VCaP (cell line): ENCODE results near the gene CABP7.

Experiments
- H3K27ac ChIP-seq: fragments of 450-650 bp; 2 replicates; pipeline ENCODE4 v1.5.1; 2017
- TF ChIP-seq, protein P1 (sequence below): fragments of 450-650 bp; conservative IDR thresholded peaks from 2 replicates; pipeline ENCODE4 v1.5.1; 2017; ENCODE audit warnings: mild to moderate bottlenecking, moderate library complexity

Gene CABP7

DNA sequence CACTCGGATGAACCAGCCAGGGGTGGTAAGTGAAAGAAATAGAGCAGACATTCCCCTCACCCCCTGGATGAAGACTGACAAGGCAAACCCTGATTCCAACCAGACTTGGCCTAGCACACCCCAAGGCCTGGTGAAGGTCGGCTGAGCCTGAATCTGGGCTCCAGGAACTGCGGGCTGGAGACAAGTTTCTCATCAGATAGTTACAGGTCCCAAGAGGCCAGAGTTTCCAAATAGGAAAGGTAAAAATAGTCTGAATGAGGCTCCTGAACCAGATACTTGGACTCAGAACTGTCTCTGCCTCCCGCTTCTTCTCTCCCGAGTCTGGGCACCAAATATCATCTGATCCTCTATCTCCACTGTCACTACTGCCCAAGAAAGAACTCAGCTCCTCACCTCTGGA, 39.2 kb downstream of the CABP7 start:
- H3K27ac ChIP-seq = no peak overlapping the region
- TF ChIP-seq, protein P1, sequence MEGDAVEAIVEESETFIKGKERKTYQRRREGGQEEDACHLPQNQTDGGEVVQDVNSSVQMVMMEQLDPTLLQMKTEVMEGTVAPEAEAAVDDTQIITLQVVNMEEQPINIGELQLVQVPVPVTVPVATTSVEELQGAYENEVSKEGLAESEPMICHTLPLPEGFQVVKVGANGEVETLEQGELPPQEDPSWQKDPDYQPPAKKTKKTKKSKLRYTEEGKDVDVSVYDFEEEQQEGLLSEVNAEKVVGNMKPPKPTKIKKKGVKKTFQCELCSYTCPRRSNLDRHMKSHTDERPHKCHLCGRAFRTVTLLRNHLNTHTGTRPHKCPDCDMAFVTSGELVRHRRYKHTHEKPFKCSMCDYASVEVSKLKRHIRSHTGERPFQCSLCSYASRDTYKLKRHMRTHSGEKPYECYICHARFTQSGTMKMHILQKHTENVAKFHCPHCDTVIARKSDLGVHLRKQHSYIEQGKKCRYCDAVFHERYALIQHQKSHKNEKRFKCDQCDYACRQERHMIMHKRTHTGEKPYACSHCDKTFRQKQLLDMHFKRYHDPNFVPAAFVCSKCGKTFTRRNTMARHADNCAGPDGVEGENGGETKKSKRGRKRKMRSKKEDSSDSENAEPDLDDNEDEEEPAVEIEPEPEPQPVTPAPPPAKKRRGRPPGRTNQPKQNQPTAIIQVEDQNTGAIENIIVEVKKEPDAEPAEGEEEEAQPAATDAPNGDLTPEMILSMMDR = no peak

DNA sequence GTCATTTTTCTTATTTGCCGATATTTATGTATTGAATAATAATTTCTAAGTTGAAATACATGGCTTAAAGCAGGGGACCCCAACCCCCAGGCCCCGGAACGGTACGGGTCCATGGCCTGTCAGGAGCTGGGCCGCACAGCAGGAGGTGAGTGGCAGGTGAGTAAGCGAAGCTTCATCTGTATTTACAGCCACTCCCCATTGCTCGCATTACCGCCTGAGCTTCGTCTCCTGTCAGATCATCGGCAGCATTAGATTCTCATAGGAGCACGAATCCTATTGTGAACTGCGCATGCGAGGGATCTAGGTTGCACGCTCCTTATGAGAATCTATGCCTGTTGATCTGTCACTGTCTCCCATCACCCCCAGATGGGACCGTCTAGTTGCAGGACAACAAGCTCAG, 42.5 kb downstream of the CABP7 start:
- TF ChIP-seq, protein P1 = no peak
- H3K27ac ChIP-seq = no peak overlapping the region

DNA sequence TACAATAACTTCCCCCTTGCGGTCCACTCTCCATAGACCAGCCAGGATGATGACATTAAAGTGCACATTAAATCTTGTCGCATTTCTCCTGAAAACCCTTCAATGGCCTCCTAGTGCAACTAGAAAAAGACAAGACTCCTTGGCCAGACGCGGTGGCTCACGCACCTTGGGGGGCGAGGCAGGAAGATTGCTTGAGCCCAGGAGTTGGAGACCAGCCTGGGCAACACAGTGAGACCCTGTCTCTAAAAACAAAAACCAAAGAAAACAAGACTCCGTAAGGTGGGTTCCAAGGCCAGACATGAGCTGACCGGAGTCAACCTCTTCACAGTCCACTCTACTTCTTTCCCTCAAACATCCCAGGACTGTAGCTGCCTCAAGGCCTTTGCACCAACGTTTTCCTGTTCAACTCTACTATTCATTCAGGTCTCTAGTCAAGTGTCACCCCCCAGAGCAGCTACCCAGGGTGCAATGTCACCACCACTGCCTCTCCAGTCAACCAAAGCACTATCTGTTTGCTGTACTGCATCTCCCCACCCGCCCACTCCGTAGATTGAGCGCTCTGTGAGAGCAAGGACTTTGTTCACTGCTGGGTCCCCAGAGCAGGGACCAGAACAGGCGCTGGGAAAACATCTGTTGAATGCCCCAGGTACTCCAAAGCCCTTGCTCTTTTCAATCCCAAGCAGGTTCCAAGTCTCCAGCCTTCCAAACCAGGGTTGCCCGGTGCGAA, 46.3 kb downstream of the CABP7 start:
- peak overlapping the region; percentile 88 for H3K27ac ChIP-seq
- TF ChIP-seq, protein P1 = no peak

DNA sequence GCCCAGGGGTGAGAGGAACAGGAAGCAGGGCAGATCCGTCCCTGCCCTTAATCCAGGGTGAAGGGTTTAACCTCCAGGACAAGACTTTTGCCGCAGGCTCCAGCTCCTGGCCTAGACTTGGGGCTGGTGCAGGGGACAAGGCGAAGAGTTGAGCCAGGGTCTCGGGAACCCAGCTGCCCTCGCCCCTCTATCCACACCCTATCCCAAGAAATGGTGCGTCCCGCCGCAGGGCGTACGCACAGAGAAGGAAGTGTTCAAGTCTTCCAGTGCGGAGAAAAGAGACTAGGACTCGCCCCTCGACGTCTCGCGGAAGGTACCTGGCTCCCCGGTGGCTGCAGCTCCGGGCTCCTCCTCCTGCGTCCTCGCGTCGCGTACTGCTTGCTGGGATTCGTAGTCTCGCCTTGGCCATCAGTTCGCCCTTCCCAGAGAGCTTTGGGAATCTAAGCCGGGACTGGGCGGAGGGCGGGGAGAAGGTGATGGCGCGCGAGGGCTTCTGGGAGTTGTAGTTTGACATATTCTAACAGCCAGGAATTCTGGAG, 46.9 kb downstream of the CABP7 start, which contains the start of gene ZMAT5:
Gene ZMAT5, minus strand, starts transcription at position 376 of the 539 bp plus-strand sequence. CDS start 18,463 bp downstream, outside the sequence.
- TF ChIP-seq, protein P1 = no peak
- peak within 1 kb of the TSS; percentile 88 for H3K27ac ChIP-seq

DNA sequence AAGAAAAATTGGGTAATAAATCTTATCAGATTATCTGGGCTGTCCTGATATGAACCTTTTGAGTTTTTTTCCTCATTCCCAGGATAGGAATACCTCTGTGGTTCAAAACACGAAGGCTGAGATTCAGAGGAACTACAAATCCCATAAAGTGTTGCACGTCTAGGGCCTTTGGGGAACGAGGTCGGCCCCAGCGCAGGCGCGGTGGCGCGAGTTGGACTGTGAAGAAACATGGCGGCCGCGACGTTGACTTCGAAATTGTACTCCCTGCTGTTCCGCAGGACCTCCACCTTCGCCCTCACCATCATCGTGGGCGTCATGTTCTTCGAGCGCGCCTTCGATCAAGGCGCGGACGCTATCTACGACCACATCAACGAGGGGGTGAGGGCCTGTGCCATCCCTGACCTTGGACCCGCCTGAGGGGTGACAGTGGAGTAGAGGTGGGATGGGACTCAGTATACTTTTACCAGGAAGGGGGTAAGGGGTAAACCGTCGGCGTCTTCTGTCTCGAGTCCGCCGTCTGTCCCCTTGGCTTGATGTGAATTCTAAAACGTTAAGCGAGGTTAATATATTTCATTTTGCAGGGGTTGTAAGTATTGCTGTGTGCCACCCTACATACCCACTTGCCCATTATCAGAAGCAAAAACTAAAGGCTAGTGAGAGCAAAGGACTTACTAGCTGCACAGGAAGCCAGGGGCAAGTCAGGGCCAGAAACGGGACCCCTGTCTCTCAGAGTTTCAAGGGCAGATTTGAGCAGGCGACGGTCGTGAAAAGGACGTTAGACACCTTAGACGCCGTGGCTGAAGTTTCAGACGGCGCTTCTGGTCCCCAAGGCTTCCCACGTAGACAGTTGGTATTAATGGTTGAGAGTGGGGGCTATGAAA, 47.6 kb downstream of the CABP7 start, which contains the start of gene UQCR10:
Gene UQCR10, plus strand, starts transcription at position 199 of the 881 bp plus-strand sequence. Its CDS starts 30 bp downstream, at position 229.
- peak within 1 kb of the TSS; percentile 88 for H3K27ac ChIP-seq
- TF ChIP-seq, protein P1 = no peak

DNA sequence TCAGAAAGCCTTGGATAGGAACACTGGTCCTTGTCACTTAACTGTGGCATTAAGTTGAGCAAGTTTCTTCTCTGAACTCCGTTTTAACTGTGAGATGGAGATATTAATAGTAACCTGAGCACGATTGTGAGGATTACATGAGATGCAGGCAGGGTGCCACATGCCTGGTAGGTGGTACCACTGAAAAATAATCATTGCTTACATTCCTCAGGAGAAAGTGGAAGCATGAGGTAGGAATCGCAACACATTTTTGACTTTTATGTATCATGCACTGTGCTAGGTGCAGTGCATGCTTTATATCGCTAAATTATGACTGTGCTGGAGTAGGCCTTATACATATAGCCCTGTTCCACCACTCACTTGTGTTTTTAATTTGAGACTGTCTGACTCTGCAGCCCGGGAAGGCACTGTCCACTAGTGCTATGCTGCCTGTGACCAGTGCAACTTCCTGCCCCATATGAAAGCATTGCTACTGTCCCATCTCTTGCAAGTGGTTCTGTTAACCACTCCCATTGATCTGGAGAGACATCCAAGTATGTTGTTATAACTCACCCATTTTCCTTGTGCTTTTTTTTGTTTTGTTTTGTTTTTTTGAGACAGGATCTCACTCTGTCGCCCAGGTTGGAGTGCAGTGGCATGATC, 48.4 kb downstream of the CABP7 start:
- TF ChIP-seq, protein P1 = no peak
- H3K27ac ChIP-seq = peak overlapping the region; percentile 88
